Esophagus squamous epithelium (tissue), 4 donors: ENCODE results near the gene HNRNPA3.

Experiments
- CTCF ChIP-seq, 6 experiments: fragments of 450-650 bp in 4 of 6; fragments of 200-600 bp in 2 of 6; sonication (generic) in 2 of 6; IDR thresholded peaks; one replicate each; pipeline ENCODE4 v1.5.1; 2016 to 2019; ENCODE audit warnings: antibody characterized with exemption in 6 of 6, mild to moderate bottlenecking in 4 of 6, moderate library complexity in 4 of 6
- POLR2A ChIP-seq, 4 donors: fragments of 450-650 bp; IDR thresholded peaks; one replicate each; pipeline ENCODE4 v1.6.1; 2017; ENCODE audit warnings: antibody characterized with exemption in 4 of 4, mild to moderate bottlenecking in 4 of 4, moderate library complexity in 3 of 4

DNA sequence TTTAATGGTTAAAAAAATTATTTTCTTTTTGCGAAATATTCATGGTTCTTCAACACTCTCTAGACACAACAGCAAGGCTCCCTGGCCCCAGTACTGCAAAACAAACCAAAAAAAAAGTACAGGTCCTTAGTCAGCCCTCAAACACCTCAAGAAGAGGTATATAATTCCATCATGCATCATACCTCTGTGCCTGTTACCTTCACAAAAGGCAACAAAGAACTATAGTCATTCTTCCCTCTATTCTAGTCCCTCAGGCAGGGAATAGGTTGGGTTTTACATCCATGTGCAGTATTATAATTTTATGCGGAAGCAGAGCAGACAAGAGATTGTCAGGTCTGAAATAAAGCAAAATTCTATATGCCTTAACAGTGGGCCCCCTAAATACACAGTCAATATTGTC, 43.4 kb downstream of the HNRNPA3 start:
- TF ChIP-seq CTCF (IDR thresholded peaks at IDR 0.05) (no peak), POLR2A (IDR thresholded peaks at IDR 0.05) (no peak)
